Airway epithelial cell (primary cell): ENCODE measurements around the gene INSIG1. TPM values are rescaled to one million over a fixed set of nuclear protein-coding genes. Genes with fewer than 3 reads are reported as not detected.

ENCODE experiments used
- total RNA-seq: library from RNA; depleted of rRNA; stranded (reverse); fragments of >200 nt; gene quantifications from 2 replicates; pipeline ENCODE4 v1.2.3, GENCODE V29; 2015

Gene INSIG1
- 151 and 157 TPM in 2 replicates for total RNA-seq

DNA sequence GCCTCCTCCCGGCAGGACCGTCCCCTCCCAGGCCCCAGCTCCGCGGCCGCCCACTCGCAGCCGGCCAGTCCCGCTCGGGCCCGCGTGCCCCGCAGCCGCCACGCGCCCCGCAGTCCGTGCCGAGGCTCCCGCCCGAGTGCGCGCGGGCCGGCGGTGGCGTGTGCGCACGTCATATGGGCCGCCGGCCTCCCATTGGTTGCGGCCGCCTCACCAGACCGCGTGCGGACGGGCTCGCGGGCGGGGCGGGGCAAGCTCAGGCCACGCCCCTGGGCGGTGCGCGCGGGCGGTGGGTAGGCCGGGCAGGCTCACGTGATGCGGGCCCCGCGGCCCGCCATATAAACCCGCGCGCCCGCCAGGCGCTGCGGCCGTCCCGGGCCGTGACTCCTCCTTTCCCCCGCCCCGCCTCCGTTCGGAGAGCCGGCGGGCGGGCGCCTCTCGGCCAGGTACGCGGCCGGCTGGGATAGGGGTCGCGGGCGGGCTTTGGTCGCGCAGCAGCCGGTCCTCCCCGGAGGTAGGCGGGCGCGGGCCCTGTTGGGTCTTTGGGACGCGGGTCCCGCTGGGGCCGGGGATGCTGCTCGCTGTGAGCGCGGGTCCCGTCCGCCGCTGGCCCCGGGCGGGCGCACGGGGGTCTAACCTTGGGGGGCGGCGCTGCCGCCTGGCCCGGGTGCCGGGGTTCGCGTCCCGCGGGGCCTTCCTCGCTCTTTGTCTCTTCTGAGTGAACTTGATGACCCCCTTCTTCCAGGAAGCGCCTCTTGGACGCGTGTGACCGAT is at the start of gene INSIG1:
TSS of gene INSIG1 (plus strand) at position 362 of the 771 bp plus-strand sequence. CDS start at position 770, 408 bp downstream.

Other genes starting within 250 kb of the INSIG1 start
- not detected in 2 replicates for gene HTR5A, start 227.6 kb upstream of the INSIG1 start, total RNA-seq
- not detected in 2 replicates for gene EN2, start 160.3 kb downstream of the INSIG1 start, total RNA-seq
- not detected in 2 replicates for gene CNPY1, start 248.7 kb downstream of the INSIG1 start, total RNA-seq